Measurements from ENCODE around the gene LTBP2.

GRCh38 chr14:74634481-74634880 lies 22.4 kb upstream of the LTBP2 start:
- TF ChIP-seq, protein P1, sequence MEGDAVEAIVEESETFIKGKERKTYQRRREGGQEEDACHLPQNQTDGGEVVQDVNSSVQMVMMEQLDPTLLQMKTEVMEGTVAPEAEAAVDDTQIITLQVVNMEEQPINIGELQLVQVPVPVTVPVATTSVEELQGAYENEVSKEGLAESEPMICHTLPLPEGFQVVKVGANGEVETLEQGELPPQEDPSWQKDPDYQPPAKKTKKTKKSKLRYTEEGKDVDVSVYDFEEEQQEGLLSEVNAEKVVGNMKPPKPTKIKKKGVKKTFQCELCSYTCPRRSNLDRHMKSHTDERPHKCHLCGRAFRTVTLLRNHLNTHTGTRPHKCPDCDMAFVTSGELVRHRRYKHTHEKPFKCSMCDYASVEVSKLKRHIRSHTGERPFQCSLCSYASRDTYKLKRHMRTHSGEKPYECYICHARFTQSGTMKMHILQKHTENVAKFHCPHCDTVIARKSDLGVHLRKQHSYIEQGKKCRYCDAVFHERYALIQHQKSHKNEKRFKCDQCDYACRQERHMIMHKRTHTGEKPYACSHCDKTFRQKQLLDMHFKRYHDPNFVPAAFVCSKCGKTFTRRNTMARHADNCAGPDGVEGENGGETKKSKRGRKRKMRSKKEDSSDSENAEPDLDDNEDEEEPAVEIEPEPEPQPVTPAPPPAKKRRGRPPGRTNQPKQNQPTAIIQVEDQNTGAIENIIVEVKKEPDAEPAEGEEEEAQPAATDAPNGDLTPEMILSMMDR (IDR thresholded peaks at IDR 0.05 in 2 of 3, conservative IDR thresholded peaks at IDR 0.05 in 1 of 3; ENCODE audit: borderline replicate concordance in 1 of 3, insufficient read depth in 1 of 3, low read depth in 2 of 3, low read length in 2 of 3): no peak
- TF ChIP-seq POLR2A (IDR thresholded peaks at IDR 0.05; ENCODE audit: borderline replicate concordance, extremely low read depth, insufficient read depth, insufficient read length) (no peak), POLR2AphosphoS5 (IDR thresholded peaks at IDR 0.05; ENCODE audit: low read depth, low read length) (no peak), REST (IDR thresholded peaks at IDR 0.05; ENCODE audit: low read depth) (no peak), EZH2 (IDR thresholded peaks at IDR 0.05) (no peak), RAD21 (IDR thresholded peaks at IDR 0.05; ENCODE audit: low read depth) (no peak), CEBPB (IDR thresholded peaks at IDR 0.05; ENCODE audit: low read depth) (no peak), ZNF274 (IDR thresholded peaks at IDR 0.05; ENCODE audit: low read depth, low read length) (no peak), CBX3 (IDR thresholded peaks at IDR 0.05; ENCODE audit: low read depth) (no peak), JUND (IDR thresholded peaks at IDR 0.05) (no peak)
